ENCODE measurements around the gene LCP2. TPM values are rescaled to one million over a fixed set of nuclear protein-coding genes. Genes with fewer than 3 reads are reported as not detected.
"Not testable (repeated sequence)": the region's sequence is repeated elsewhere in the genome, so short reads cannot be mapped to it uniquely, and the experiment has no call there.

The LCP2 gene
- total RNA-seq, 4 donors from 2014 or later: 1.9 to 3.2 (median 2.3) TPM

DNA sequence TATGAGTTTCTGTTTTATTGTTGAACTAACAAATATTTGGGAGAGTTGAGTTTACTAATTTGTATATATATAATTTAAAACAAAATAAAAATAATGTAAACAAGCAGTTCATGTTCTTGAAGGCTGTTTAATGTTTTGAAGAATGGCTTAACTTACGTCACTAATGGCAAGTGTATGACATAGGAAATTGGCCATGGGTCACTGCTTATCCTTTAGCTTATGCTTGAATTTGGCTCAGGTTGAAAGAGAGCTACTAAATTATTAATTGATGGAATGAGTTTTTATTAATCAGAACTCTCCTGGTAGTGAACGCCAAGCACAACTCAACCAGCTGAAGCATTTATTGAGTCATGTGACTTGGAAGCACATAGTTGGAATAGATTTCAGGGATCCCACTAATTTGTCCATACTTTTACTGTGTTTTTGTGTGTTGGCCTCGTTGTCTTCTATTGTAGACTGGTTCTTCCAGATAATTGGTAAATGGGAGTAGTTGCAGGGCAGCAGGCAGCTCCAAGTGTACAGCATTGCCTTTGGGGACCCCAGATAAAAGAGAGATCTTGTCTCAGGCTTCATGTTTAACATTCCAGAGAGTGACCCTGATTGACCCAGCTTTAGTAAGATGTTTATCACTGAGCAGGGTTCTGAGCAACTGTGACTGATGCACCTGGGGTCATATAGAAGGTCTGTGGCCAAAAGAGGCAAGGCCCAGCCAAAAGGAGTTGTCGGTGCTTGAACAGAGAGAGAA lies 51.3 kb downstream of the LCP2 start:
- ATAC-seq (no peak), DNase-seq (no peak)
- H3K4me1 ChIP-seq: peaks cover 0 to 4% of the 10 kb centered on the region in 2 donors
- TF ChIP-seq, protein P1, sequence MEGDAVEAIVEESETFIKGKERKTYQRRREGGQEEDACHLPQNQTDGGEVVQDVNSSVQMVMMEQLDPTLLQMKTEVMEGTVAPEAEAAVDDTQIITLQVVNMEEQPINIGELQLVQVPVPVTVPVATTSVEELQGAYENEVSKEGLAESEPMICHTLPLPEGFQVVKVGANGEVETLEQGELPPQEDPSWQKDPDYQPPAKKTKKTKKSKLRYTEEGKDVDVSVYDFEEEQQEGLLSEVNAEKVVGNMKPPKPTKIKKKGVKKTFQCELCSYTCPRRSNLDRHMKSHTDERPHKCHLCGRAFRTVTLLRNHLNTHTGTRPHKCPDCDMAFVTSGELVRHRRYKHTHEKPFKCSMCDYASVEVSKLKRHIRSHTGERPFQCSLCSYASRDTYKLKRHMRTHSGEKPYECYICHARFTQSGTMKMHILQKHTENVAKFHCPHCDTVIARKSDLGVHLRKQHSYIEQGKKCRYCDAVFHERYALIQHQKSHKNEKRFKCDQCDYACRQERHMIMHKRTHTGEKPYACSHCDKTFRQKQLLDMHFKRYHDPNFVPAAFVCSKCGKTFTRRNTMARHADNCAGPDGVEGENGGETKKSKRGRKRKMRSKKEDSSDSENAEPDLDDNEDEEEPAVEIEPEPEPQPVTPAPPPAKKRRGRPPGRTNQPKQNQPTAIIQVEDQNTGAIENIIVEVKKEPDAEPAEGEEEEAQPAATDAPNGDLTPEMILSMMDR (IDR thresholded peaks at IDR 0.05 in 4 of 5, conservative IDR thresholded peaks at IDR 0.05 in 1 of 5): no peak
- TF ChIP-seq POLR2A (IDR thresholded peaks at IDR 0.05): no peak
- in situ Hi-C loops (cut with MboI; ENCODE audit: low sequenced_read_pairs in 4 of 4): no loop called here
- no peak overlapping the region for H3K4me3 ChIP-seq
- H3K27me3 ChIP-seq: no peaks in the 10 kb centered on the region
- no peaks in the 10 kb centered on the region for H3K9me3 ChIP-seq
- intact Hi-C loops (cut with DNase I; ENCODE audit: low total_unique reads): no loop called here
- no peaks in the 10 kb centered on the region for H3K36me3 ChIP-seq
- H3K27ac ChIP-seq: peak overlapping the region in 2 of 4 donors; percentile 36 to 55

DNA sequence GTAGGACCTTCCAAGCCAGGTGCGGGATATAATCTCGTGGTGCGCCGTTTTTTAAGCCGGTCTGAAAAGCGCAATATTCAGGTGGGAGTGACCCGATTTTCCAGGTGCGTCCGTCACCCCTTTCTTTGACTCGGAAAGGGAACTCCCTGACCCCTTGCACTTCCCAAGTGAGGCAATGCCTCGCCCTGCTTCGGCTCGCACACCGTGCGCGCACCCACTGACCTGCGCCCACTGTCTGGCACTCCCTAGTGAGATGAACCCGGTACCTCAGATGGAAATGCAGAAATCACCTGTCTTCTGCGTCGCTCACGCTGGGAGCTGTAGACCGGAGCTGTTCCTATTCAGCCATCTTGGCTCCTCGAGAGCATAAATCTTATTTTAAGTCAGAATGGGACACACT lies 52.1 kb downstream of the LCP2 start:
- H3K27me3 ChIP-seq; H3K4me3 ChIP-seq; H3K27ac ChIP-seq; H3K4me1 ChIP-seq; H3K9me3 ChIP-seq; in situ Hi-C loops (cut with MboI; ENCODE audit: low sequenced_read_pairs in 4 of 4); intact Hi-C loops (cut with DNase I; ENCODE audit: low total_unique reads); H3K36me3 ChIP-seq; DNase-seq; ATAC-seq: not testable (repeated sequence)

DNA sequence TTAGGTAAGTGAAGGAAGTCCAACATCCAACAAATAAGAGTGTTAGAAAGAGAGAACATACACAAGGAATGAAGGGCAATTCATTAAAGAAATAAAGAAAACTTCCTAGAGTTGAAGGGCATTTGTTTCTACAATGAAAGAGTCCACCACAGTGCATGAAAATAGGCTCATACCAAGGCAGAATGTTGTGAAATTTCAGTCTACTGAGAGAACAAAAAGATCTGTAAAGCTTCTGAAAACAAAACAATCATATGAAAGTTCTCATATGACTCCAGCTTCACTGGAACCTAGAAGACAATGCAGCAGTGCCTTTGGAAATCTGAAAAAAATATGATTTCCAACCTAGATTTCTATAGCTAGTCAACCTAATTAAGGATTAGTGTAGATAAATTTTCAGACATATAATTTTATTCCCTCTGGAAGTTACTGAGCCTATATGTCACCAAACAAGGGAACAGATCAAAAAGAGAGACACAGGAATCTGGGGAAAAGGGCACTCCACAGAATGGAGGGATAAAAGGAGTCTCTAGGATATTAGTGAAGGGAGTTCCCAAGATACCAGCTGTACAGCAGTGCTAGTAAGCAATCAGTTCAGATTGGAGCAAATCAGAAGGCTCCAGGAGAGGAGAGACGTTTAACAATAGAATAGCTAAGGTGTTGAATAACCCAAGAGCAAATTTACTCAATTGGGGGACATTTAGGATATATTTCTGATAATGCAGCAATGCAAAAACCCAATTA lies 59.0 kb downstream of the LCP2 start:
- H3K27ac ChIP-seq: peak overlapping the region in 3 of 4 donors; percentile 29 to 55 (median 39)
- H3K4me1 ChIP-seq: no peaks in the 10 kb centered on the region
- H3K27me3 ChIP-seq: no peaks in the 10 kb centered on the region
- H3K4me3 ChIP-seq: no peak overlapping the region
- intact Hi-C loops (cut with DNase I; ENCODE audit: low total_unique reads) (no loop called here), in situ Hi-C loops (cut with MboI; ENCODE audit: low sequenced_read_pairs in 4 of 4) (no loop called here)
- DNase-seq (no peak), ATAC-seq (peak; percentile 74 to 79)
- H3K36me3 ChIP-seq: no peaks in the 10 kb centered on the region
- TF ChIP-seq, protein P1 (IDR thresholded peaks at IDR 0.05 in 4 of 5, conservative IDR thresholded peaks at IDR 0.05 in 1 of 5): no peak
- peak in 1 of 2 donors; percentile 11 for TF ChIP-seq POLR2A (IDR thresholded peaks at IDR 0.05)
- H3K9me3 ChIP-seq: no peaks in the 10 kb centered on the region

DNA sequence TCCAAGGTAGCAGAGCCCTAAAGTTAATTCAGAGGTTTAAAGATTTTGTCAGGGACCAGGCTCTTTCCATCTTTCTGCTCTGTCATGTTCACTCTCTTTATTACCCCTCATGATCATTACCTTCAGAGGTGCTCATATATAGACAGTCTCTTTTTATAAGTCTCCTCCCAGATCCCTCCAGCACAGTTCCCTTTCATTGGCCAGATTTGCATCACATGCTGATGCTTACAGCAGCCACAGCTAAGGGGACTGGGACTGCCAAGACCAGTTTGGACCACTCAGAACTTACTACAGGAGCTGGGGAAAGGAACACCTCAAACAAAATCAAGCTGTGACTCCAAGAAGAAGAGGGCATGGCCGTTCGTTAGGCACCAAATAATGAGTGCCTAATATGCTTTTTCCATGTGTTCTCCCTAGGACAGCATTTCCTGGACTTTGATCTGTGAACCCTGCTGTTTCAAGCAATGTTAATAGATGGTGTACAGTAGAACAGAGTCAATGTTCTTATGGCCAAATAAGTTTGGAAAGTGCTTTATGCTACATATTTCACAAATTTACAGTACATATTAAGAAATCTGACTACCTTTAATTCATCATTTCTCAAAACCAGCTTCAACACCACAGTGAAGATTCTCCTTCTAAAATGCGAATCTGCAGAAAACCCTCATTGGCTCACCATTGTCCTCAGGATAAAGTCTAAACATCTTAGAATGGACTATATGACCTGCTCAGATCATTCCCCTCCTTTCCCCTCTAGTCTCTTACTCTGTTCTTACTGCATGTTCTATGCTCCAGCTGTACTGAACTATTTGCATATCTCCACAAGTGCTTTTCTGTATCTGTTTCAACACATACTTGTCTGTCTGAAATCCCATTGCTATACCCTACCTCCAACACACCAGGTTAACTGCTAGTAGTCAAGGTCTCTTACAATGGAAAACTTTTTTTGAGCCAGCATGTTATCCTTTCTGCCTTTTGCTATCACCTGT lies 61.4 kb downstream of the LCP2 start:
- no peak for TF ChIP-seq POLR2A (IDR thresholded peaks at IDR 0.05)
- TF ChIP-seq, protein P1 (IDR thresholded peaks at IDR 0.05 in 4 of 5, conservative IDR thresholded peaks at IDR 0.05 in 1 of 5): no peak
- ATAC-seq (no peak), DNase-seq (no peak)
- Histone ChIP-seq H3K4me1 (no peaks in the 10 kb centered on the region), H3K36me3 (no peaks in the 10 kb centered on the region), H3K27me3 (no peaks in the 10 kb centered on the region), H3K4me3 (no peak overlapping the region), H3K27ac (no peak overlapping the region), H3K9me3 (no peaks in the 10 kb centered on the region)
- intact Hi-C loops (cut with DNase I; ENCODE audit: low total_unique reads) (no loop called here), in situ Hi-C loops (cut with MboI; ENCODE audit: low sequenced_read_pairs in 4 of 4) (no loop called here)

Data from gastrocnemius medialis (tissue), 4 donors.